ENCODE measurements around the gene ACSS2.

The ACSS2 gene

GRCh38 chr20:34876406-34877282, at the start of gene ACSS2:
ACSS2 (plus strand) TSS chr20:34876612; CDS start chr20:34876646, 34 bp downstream.
- peak within 1 kb of the TSS; percentile 83 for H3K4me3 Mint-ChIP-seq
- H3K36me3 Mint-ChIP-seq: peaks cover 10% of the 10 kb centered on the region
- peak; percentile 68 for ATAC-seq
- peak within 1 kb of the TSS; percentile 75 for H3K27ac Mint-ChIP-seq
- peak; percentile 96 to 98 for DNase-seq (ENCODE audit: low spot score in 2 of 2)
- no peaks in the 10 kb centered on the region for H3K9me3 Mint-ChIP-seq
- peaks cover 50% of the 10 kb centered on the region for H3K4me1 Mint-ChIP-seq

- no peak overlapping the region for H3K4me3 Mint-ChIP-seq
- peaks cover 7% of the 10 kb centered on the region for H3K36me3 Mint-ChIP-seq
- no peak for DNase-seq (ENCODE audit: low spot score in 2 of 2)
- H3K9me3 Mint-ChIP-seq: no peaks in the 10 kb centered on the region
- peaks cover 15% of the 10 kb centered on the region for H3K4me1 Mint-ChIP-seq
- ATAC-seq: no peak
- no peak overlapping the region for H3K27ac Mint-ChIP-seq
These were observed 47.2 kb upstream of the ACSS2 start for GRCh38 chr20:34829191-34829590.

- Mint-ChIP-seq H3K4me3 (no peak overlapping the region), H3K4me1 (peaks cover 5% of the 10 kb centered on the region), H3K36me3 (no peaks in the 10 kb centered on the region), H3K9me3 (no peaks in the 10 kb centered on the region), H3K27ac (no peak overlapping the region)
- no peak for DNase-seq (ENCODE audit: low spot score in 2 of 2)
- ATAC-seq: no peak
These were observed 44.5 kb upstream of the ACSS2 start for GRCh38 chr20:34831936-34832335.

GRCh38 chr20:34834459-34834893, 41.9 kb upstream of the ACSS2 start:
- ATAC-seq (peak; percentile 46), DNase-seq (ENCODE audit: low spot score in 2 of 2) (no peak)
- H3K9me3 Mint-ChIP-seq: no peaks in the 10 kb centered on the region
- H3K36me3 Mint-ChIP-seq: no peaks in the 10 kb centered on the region
- no peak overlapping the region for H3K27ac Mint-ChIP-seq
- H3K4me1 Mint-ChIP-seq: peaks cover 5% of the 10 kb centered on the region
- H3K4me3 Mint-ChIP-seq: no peak overlapping the region

GRCh38 chr20:34842143-34842542, 34.3 kb upstream of the ACSS2 start:
- no peaks in the 10 kb centered on the region for H3K9me3 Mint-ChIP-seq
- H3K36me3 Mint-ChIP-seq: no peaks in the 10 kb centered on the region
- DNase-seq (ENCODE audit: low spot score in 2 of 2): no peak
- H3K27ac Mint-ChIP-seq: no peak overlapping the region
- no peaks in the 10 kb centered on the region for H3K4me1 Mint-ChIP-seq
- no peak overlapping the region for H3K4me3 Mint-ChIP-seq
- no peak for ATAC-seq

GRCh38 chr20:34843421-34843820, 33.0 kb upstream of the ACSS2 start:
- H3K36me3 Mint-ChIP-seq: no peaks in the 10 kb centered on the region
- H3K4me3 Mint-ChIP-seq: no peak overlapping the region
- H3K4me1 Mint-ChIP-seq: no peaks in the 10 kb centered on the region
- DNase-seq (ENCODE audit: low spot score in 2 of 2) (no peak), ATAC-seq (no peak)
- no peak overlapping the region for H3K27ac Mint-ChIP-seq
- H3K9me3 Mint-ChIP-seq: no peaks in the 10 kb centered on the region

GRCh38 chr20:34848597-34848996, 27.8 kb upstream of the ACSS2 start:
- DNase-seq (ENCODE audit: low spot score in 2 of 2) (no peak), ATAC-seq (no peak)
- H3K4me3 Mint-ChIP-seq: no peak overlapping the region
- no peaks in the 10 kb centered on the region for H3K9me3 Mint-ChIP-seq
- no peak overlapping the region for H3K27ac Mint-ChIP-seq
- H3K4me1 Mint-ChIP-seq: no peaks in the 10 kb centered on the region
- H3K36me3 Mint-ChIP-seq: no peaks in the 10 kb centered on the region

GRCh38 chr20:34849778-34850177, 26.6 kb upstream of the ACSS2 start:
- ATAC-seq: no peak
- H3K27ac Mint-ChIP-seq: no peak overlapping the region
- no peaks in the 10 kb centered on the region for H3K9me3 Mint-ChIP-seq
- H3K36me3 Mint-ChIP-seq: no peaks in the 10 kb centered on the region
- DNase-seq (ENCODE audit: low spot score in 2 of 2): no peak
- no peak overlapping the region for H3K4me3 Mint-ChIP-seq
- no peaks in the 10 kb centered on the region for H3K4me1 Mint-ChIP-seq

GRCh38 chr20:34850969-34851368, 25.4 kb upstream of the ACSS2 start:
- ATAC-seq (no peak), DNase-seq (ENCODE audit: low spot score in 2 of 2) (no peak)
- no peaks in the 10 kb centered on the region for H3K9me3 Mint-ChIP-seq
- no peak overlapping the region for H3K27ac Mint-ChIP-seq
- H3K4me3 Mint-ChIP-seq: no peak overlapping the region
- no peaks in the 10 kb centered on the region for H3K4me1 Mint-ChIP-seq
- no peaks in the 10 kb centered on the region for H3K36me3 Mint-ChIP-seq

GRCh38 chr20:34852298-34852697, 24.1 kb upstream of the ACSS2 start:
- ATAC-seq: no peak
- no peak overlapping the region for H3K4me3 Mint-ChIP-seq
- H3K36me3 Mint-ChIP-seq: no peaks in the 10 kb centered on the region
- no peak overlapping the region for H3K27ac Mint-ChIP-seq
- DNase-seq (ENCODE audit: low spot score in 2 of 2): no peak
- H3K9me3 Mint-ChIP-seq: no peaks in the 10 kb centered on the region
- no peaks in the 10 kb centered on the region for H3K4me1 Mint-ChIP-seq

- Mint-ChIP-seq H3K36me3 (no peaks in the 10 kb centered on the region), H3K27ac (no peak overlapping the region), H3K9me3 (no peaks in the 10 kb centered on the region), H3K4me1 (no peaks in the 10 kb centered on the region), H3K4me3 (no peak overlapping the region)
- DNase-seq (ENCODE audit: low spot score in 2 of 2) (no peak), ATAC-seq (no peak)
These were observed 17.0 kb upstream of the ACSS2 start for GRCh38 chr20:34859367-34859766.

- Mint-ChIP-seq H3K4me3 (no peak overlapping the region), H3K27ac (no peak overlapping the region), H3K36me3 (no peaks in the 10 kb centered on the region), H3K4me1 (no peaks in the 10 kb centered on the region), H3K9me3 (no peaks in the 10 kb centered on the region)
- ATAC-seq: no peak
- DNase-seq (ENCODE audit: low spot score in 2 of 2): no peak
These were observed 16.4 kb upstream of the ACSS2 start for GRCh38 chr20:34859826-34860545.

GRCh38 chr20:34861386-34862084, 14.9 kb upstream of the ACSS2 start:
- Mint-ChIP-seq H3K27ac (no peak overlapping the region), H3K4me1 (no peaks in the 10 kb centered on the region), H3K9me3 (no peaks in the 10 kb centered on the region), H3K36me3 (no peaks in the 10 kb centered on the region), H3K4me3 (no peak overlapping the region)
- ATAC-seq (no peak), DNase-seq (ENCODE audit: low spot score in 2 of 2) (no peak)

GRCh38 chr20:34862724-34863123, 13.7 kb upstream of the ACSS2 start:
- H3K36me3 Mint-ChIP-seq: no peaks in the 10 kb centered on the region
- DNase-seq (ENCODE audit: low spot score in 2 of 2) (no peak), ATAC-seq (no peak)
- no peaks in the 10 kb centered on the region for H3K9me3 Mint-ChIP-seq
- H3K4me3 Mint-ChIP-seq: no peak overlapping the region
- H3K27ac Mint-ChIP-seq: no peak overlapping the region
- H3K4me1 Mint-ChIP-seq: no peaks in the 10 kb centered on the region

- H3K4me1 Mint-ChIP-seq: no peaks in the 10 kb centered on the region
These were observed 12.9 kb upstream of the ACSS2 start for GRCh38 chr20:34863421-34863965.

More at GRCh38 chr20:34863421-34863965, 12.9 kb upstream of the ACSS2 start:
- DNase-seq (ENCODE audit: low spot score in 2 of 2): no peak
- ATAC-seq: no peak
- H3K9me3 Mint-ChIP-seq: no peaks in the 10 kb centered on the region
- no peaks in the 10 kb centered on the region for H3K36me3 Mint-ChIP-seq
- no peak overlapping the region for H3K4me3 Mint-ChIP-seq
- H3K27ac Mint-ChIP-seq: peak overlapping the region; percentile 1
